Tibial nerve (tissue), 4 donors: Measurements from ENCODE around the gene IFNGR1.

ENCODE experiments used
- CTCF ChIP-seq, 5 experiments: fragments of 200-600 bp in 3 of 5; fragments of 450-650 bp in 2 of 5; sonication (generic) in 3 of 5; IDR thresholded peaks; one replicate each; pipeline ENCODE4 v1.5.1; 2016 to 2019; ENCODE audit warnings: antibody characterized with exemption in 5 of 5, mild to moderate bottlenecking in 3 of 5, moderate library complexity in 2 of 5
- EP300 ChIP-seq, 2 donors: sonication (generic); formaldehyde crosslinking; IDR thresholded peaks; one replicate each; pipeline ENCODE4 v1.6.1; 2017; ENCODE audit warnings: antibody characterized with exemption in 2 of 2, mild to moderate bottlenecking in 1 of 2

GRCh38 chr6:137213331-137213740 lies 5.8 kb downstream of the IFNGR1 start:
- no peak for TF ChIP-seq CTCF (IDR thresholded peaks at IDR 0.05)
- TF ChIP-seq EP300 (IDR thresholded peaks at IDR 0.05) = no peak
